Kidney epithelial cell (primary cell): ENCODE results near the gene FAM170A. TPM values are rescaled to one million over a fixed set of nuclear protein-coding genes. Genes with fewer than 3 reads are reported as not detected.

ENCODE experiments used
- DNase-seq: peaks from one replicate; pipeline ENCODE4 v3.0.0-alpha.2; 2010; ENCODE audit warnings: low read depth
- H3K27me3 ChIP-seq: 2 replicates; pipeline ENCODE4 v1.6.0; 2011; ENCODE audit warnings: low read length; ENCODE audit not compliant: control insufficient read depth, insufficient read depth
- H3K36me3 ChIP-seq: 2 replicates; pipeline ENCODE4 v1.5.1; 2011; ENCODE audit warnings: low read length; ENCODE audit not compliant: control insufficient read depth, insufficient read depth
- H3K4me3 ChIP-seq: 2 replicates; pipeline ENCODE4 v1.5.1; 2011; ENCODE audit warnings: low read depth, mild to moderate bottlenecking, control low read depth, low read length
- CTCF ChIP-seq: IDR thresholded peaks from 2 replicates; pipeline ENCODE4 v1.5.1; 2011; ENCODE audit warnings: mild to moderate bottlenecking, moderate library complexity, low read length, control low read depth, inconsistent platforms; ENCODE audit not compliant: insufficient read depth, poor library complexity, severe bottlenecking
- total RNA-seq: library from RNA; depleted of rRNA; stranded (reverse); fragments of >200 nt; gene quantifications from 2 replicates; pipeline ENCODE4 v1.2.3, GENCODE V29; 2015

Gene FAM170A
- total RNA-seq = not detected in 2 replicates

GRCh38 chr5:119629339-119629738 is at the start of gene FAM170A:
Gene FAM170A (plus strand): TSS chr5:119629558. CDS start chr5:119629769, 211 bp downstream.
- no peak for DNase-seq

GRCh38 chr5:119582987-119583386 is 46.4 kb upstream of the FAM170A start:
- DNase-seq = no peak
- Histone ChIP-seq H3K4me3 (no peak overlapping the region), H3K27me3 (no peaks in the 10 kb centered on the region), H3K36me3 (no peaks in the 10 kb centered on the region)
- TF ChIP-seq CTCF = no peak

More at GRCh38 chr5:119629339-119629738, at the start of gene FAM170A:
- TF ChIP-seq CTCF = no peak
- Histone ChIP-seq H3K27me3 (no peaks in the 10 kb centered on the region), H3K4me3 (no peak within 1 kb of the TSS), H3K36me3 (no peaks in the 10 kb centered on the region)

DNA sequence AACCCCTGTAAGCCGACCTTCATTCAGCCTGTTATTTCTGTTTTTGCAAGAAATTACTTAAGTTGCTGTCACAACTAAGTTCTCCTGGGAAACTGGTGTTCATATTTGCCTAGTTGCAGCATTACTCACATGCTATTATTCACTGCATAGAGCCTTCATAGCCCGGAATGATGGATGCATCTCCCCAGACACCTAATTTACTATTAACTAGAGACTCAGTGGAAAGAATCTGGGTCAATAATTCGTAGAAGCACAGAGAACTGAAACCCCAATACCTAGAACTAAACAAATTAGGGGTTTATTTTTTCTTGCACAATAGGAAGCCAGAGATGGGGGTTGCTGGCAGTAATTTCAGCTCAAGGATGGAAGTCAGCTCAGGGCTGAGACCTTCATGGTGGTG is 45.7 kb upstream of the FAM170A start:
- no peak for TF ChIP-seq CTCF
- H3K27me3 ChIP-seq = no peaks in the 10 kb centered on the region
- no peak for DNase-seq
- no peak overlapping the region for H3K4me3 ChIP-seq
- H3K36me3 ChIP-seq = no peaks in the 10 kb centered on the region

GRCh38 chr5:119596046-119596445 is 33.3 kb upstream of the FAM170A start:
- no peak overlapping the region for H3K4me3 ChIP-seq
- TF ChIP-seq CTCF = no peak
- no peaks in the 10 kb centered on the region for H3K36me3 ChIP-seq

DNA sequence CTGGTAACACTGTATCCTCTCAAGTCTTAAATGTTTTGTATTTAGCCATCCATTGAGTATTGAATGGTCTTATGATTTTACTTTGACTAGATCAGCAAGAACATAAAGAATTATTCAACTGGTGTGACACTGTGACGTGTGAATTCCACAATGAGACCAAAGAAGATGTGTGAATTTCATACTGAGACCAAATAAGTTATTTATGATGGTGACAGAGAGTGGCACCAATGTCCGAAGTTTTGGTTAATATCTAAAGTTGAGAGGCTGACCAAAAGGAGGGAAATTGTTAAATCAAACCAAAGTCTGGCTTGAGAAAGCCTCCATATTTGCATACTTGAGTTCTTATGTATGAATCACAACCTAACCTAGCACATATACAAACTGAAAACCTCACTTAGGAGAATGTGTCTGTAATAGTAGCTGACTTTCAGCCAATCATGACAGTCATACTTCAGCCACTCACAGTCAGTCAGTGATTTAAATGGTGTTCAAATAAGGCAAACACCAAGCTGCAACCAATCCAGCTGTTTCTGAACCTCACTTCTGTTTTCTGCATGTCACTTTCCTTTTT is 31.5 kb upstream of the FAM170A start:
- Histone ChIP-seq H3K36me3 (no peaks in the 10 kb centered on the region), H3K27me3 (no peaks in the 10 kb centered on the region), H3K4me3 (no peak overlapping the region)
- no peak for DNase-seq
- TF ChIP-seq CTCF = no peak

More at GRCh38 chr5:119596046-119596445, 33.3 kb upstream of the FAM170A start:
- DNase-seq = no peak
- no peaks in the 10 kb centered on the region for H3K27me3 ChIP-seq

DNA sequence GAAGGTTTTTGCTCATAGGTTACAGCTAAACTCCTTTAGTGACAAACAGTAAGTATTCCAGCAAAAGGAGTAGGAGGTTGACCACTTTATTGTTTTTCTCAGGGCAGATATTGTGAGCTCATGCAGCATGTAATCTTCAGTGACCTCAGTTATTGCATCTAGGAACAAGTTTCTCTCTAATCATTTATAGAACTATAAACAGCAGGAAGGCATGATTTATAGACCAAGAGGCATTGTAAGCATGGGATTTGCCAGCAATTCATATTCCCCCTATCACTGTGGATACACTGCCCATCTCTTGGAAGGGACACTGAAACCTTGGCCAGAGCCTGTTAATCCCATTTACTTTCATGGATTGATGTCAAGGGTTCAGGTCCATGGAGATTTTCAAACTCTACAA is 15.4 kb upstream of the FAM170A start:
- no peak for DNase-seq

More for the DNA sequence above, 15.4 kb upstream of the FAM170A start:
- Histone ChIP-seq H3K36me3 (no peaks in the 10 kb centered on the region), H3K27me3 (no peaks in the 10 kb centered on the region), H3K4me3 (no peak overlapping the region)
- no peak for TF ChIP-seq CTCF
